ENCODE results near the gene TNXB.
A peak's percentile ranks its signal among the peaks of the same experiment; 100 is the strongest.

TNXB gene

GRCh38 chr6:32088487-32089049 lies 20.6 kb downstream of the TNXB start:
- DNase-seq (ENCODE audit: low read depth): no peak
- H3K4me3 ChIP-seq (replicated peaks; ENCODE audit: low read depth, low read length): no peak overlapping the region
- TF ChIP-seq, protein P1, sequence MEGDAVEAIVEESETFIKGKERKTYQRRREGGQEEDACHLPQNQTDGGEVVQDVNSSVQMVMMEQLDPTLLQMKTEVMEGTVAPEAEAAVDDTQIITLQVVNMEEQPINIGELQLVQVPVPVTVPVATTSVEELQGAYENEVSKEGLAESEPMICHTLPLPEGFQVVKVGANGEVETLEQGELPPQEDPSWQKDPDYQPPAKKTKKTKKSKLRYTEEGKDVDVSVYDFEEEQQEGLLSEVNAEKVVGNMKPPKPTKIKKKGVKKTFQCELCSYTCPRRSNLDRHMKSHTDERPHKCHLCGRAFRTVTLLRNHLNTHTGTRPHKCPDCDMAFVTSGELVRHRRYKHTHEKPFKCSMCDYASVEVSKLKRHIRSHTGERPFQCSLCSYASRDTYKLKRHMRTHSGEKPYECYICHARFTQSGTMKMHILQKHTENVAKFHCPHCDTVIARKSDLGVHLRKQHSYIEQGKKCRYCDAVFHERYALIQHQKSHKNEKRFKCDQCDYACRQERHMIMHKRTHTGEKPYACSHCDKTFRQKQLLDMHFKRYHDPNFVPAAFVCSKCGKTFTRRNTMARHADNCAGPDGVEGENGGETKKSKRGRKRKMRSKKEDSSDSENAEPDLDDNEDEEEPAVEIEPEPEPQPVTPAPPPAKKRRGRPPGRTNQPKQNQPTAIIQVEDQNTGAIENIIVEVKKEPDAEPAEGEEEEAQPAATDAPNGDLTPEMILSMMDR (IDR thresholded peaks at IDR 0.05; ENCODE audit: low read length, missing control alignments): no peak

DNA sequence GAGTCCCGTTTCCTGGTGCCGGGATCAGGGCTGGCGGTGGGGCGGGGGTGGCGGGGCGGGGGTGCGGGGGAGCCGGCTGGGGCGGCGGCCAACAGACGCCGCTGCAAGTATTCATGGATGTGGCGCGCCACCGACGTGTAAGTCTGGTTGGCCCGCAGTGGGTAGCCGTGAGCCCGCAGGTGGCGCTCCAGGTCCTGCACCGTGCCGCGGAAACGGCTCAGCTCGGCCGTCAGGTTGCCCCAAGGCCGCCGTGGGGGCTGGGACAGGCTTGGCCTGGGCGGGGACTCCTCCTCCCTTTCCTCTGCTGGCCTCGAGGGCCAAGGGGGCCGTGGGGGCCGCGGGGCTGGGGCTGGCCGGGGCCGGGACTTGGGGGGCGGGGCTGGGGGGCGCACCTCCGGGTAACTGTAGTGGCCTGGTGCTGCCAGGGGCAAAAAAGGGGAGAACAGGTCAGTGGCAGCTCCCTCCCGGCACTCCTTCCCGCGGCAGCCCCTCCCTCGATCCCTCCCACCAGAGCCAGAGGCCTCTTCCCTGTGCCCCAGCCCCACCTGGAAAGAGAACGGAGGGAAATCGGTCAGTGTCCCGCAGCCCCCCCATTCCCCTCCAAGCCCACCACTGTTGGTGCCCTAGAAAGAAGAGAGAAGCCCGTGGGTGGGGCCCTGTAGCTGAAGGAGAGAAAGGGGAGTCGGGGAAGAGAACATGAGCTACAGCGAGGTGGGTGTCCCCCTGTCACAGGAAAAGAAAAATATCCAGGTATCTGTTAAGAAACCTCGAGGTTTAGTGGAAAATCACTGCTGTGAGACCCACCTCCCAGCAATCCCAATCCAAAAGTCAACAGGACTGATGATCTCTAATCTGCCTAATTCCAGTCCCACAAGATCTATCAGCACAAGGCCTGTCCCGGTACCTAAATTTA lies 21.3 kb downstream of the TNXB start:
- peak; percentile 90 for DNase-seq (ENCODE audit: low read depth)

DNA sequence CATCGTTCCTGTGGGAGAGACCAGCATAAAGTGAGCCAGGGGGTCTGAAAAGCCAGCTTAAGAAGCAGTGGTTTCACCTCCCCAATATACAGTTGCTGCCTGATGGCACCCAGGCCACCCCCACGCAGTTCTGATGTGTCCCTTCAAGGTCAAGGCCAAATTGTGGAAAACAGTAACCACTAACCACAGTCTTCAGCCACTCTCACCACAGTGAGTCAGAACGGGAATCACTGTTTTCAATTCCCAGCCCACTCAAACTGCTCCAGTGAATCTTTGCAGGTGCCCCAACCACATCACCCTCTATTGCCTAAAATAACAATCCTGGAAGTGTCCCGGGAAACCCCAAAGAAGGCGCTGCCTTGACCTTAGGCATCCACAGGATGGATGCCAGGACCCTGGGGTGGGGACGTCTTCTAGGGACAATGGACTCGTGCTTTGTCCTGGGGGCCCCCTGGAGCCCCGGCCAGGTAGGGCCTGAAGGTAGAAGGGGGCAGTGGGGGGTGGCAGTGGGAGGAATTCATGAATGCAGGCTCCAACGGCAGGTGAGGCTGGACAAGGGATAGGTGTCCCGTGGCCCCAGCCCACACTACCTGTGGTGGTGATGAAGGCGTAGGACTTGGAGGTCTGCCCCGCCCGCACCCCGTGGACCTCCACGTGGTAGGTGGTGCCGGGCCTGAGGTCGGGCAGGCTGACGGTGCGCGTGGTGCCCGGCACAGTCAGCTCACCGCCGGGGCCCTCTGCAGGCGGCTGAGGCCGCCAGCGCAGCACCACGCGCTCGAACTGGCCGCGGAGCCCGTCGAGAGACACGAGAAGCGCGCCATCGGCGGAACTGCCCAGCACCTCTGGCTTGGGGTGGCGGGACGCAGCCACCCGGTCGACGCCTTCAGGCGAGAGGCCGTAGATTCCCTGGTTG lies 22.2 kb downstream of the TNXB start:
- peak; percentile 59 for DNase-seq (ENCODE audit: low read depth)
- TF ChIP-seq, protein P1 (IDR thresholded peaks at IDR 0.05; ENCODE audit: low read length, missing control alignments): no peak
- no peak overlapping the region for H3K4me3 ChIP-seq (replicated peaks; ENCODE audit: low read depth, low read length)

More for the DNA sequence above, 21.3 kb downstream of the TNXB start:
- no peak overlapping the region for H3K4me3 ChIP-seq (replicated peaks; ENCODE audit: low read depth, low read length)
- TF ChIP-seq, protein P1 (IDR thresholded peaks at IDR 0.05; ENCODE audit: low read length, missing control alignments): peak; percentile 48

- no peak for DNase-seq (ENCODE audit: low read depth)
- TF ChIP-seq, protein P1 (IDR thresholded peaks at IDR 0.05; ENCODE audit: low read length, missing control alignments): no peak
- no peak overlapping the region for H3K4me3 ChIP-seq (replicated peaks; ENCODE audit: low read depth, low read length)
Measured at GRCh38 chr6:32085759-32086459, 23.2 kb downstream of the TNXB start.

DNA sequence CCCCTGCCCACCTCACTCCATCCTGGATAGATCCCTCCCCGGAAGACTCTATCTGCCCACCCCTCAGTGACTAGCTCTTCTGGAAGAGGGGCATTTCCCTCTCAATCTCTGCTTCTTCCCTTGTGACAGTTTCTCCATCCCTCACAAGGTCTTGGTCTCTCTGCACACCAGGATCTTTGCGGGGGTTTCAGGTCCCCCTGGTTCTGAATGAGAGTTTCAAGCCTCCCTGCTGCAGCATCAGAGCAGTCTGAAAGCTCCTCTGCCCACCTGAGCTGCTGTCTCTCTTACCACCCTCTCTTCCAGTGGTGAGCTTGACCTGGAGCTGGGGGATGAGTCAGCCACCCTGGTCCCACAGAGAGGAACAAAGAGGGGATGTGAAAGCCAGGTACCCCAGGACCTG lies 24.4 kb downstream of the TNXB start:
- no peak overlapping the region for H3K4me3 ChIP-seq (replicated peaks; ENCODE audit: low read depth, low read length)
- TF ChIP-seq, protein P1 (IDR thresholded peaks at IDR 0.05; ENCODE audit: low read length, missing control alignments): no peak
- DNase-seq (ENCODE audit: low read depth): no peak

Data from fibroblast of pulmonary artery (primary cell).